ENCODE data around the gene MINDY1.

Gene MINDY1

GRCh38 chr1:150987924-150988323 is 18.8 kb downstream of the MINDY1 start:
- Histone ChIP-seq H3K27ac (peak overlapping the region; percentile 29), H3K4me3 (ENCODE audit: low read depth, low read length) (no peak overlapping the region), H3K79me2 (no peaks in the 10 kb centered on the region), H3K27me3 (ENCODE audit: control insufficient read depth, insufficient read depth, low read length) (no peaks in the 10 kb centered on the region), H3K9ac (no peak overlapping the region), H3K9me3 (ENCODE audit: control insufficient read depth, low read length) (no peaks in the 10 kb centered on the region), H2AFZ (peak overlapping the region; percentile 38), H3K4me2 (ENCODE audit: low read length) (peak overlapping the region; percentile 0), H3K4me1 (peaks cover 10% of the 10 kb centered on the region), H3K36me3 (ENCODE audit: control insufficient read depth, insufficient read depth, low read length) (no peaks in the 10 kb centered on the region)
- TF ChIP-seq CTCF (IDR thresholded peaks at IDR 0.05) = no peak

GRCh38 chr1:150985179-150985825 is 21.4 kb downstream of the MINDY1 start:
- TF ChIP-seq CTCF (IDR thresholded peaks at IDR 0.05) = no peak
- H3K27ac ChIP-seq = no peak overlapping the region
- no peaks in the 10 kb centered on the region for H3K36me3 ChIP-seq (ENCODE audit: control insufficient read depth, insufficient read depth, low read length)
- no peaks in the 10 kb centered on the region for H3K9me3 ChIP-seq (ENCODE audit: control insufficient read depth, low read length)
- H3K27me3 ChIP-seq (ENCODE audit: control insufficient read depth, insufficient read depth, low read length) = no peaks in the 10 kb centered on the region
- H3K4me2 ChIP-seq (ENCODE audit: low read length) = no peak overlapping the region
- H3K4me3 ChIP-seq (ENCODE audit: low read depth, low read length) = no peak overlapping the region
- H3K79me2 ChIP-seq = no peaks in the 10 kb centered on the region
- H3K4me1 ChIP-seq = peaks cover 20% of the 10 kb centered on the region
- no peak overlapping the region for H2AFZ ChIP-seq
- H3K9ac ChIP-seq = no peak overlapping the region

- Histone ChIP-seq H3K4me1 (peaks cover 20% of the 10 kb centered on the region), H3K9me3 (ENCODE audit: control insufficient read depth, low read length) (no peaks in the 10 kb centered on the region), H3K79me2 (no peaks in the 10 kb centered on the region), H3K27me3 (ENCODE audit: control insufficient read depth, insufficient read depth, low read length) (no peaks in the 10 kb centered on the region), H3K9ac (no peak within 1 kb of the TSS), H3K27ac (peak within 1 kb of the TSS; percentile 86), H2AFZ (peak within 1 kb of the TSS; percentile 80), H3K4me3 (ENCODE audit: low read depth, low read length) (peak within 1 kb of the TSS; percentile 45), H3K36me3 (ENCODE audit: control insufficient read depth, insufficient read depth, low read length) (no peaks in the 10 kb centered on the region), H3K4me2 (ENCODE audit: low read length) (peak within 1 kb of the TSS; percentile 69)
- no peak for TF ChIP-seq CTCF (IDR thresholded peaks at IDR 0.05)
Measured at GRCh38 chr1:150981805-150982712, 24.6 kb downstream of the MINDY1 start, which contains the start of gene ANXA9. Gene ANXA9, plus strand, starts transcription at chr1:150982292. Its CDS starts 814 bp downstream, at chr1:150983106.

- H3K4me1 ChIP-seq = peaks cover 23% of the 10 kb centered on the region
- no peaks in the 10 kb centered on the region for H3K79me2 ChIP-seq
- peak overlapping the region; percentile 80 for H2AFZ ChIP-seq
- H3K9me3 ChIP-seq (ENCODE audit: control insufficient read depth, low read length) = no peaks in the 10 kb centered on the region
- H3K4me3 ChIP-seq (ENCODE audit: low read depth, low read length) = no peak overlapping the region
- H3K36me3 ChIP-seq (ENCODE audit: control insufficient read depth, insufficient read depth, low read length) = no peaks in the 10 kb centered on the region
- peak overlapping the region; percentile 86 for H3K27ac ChIP-seq
- H3K9ac ChIP-seq = no peak overlapping the region
- no peak for TF ChIP-seq CTCF (IDR thresholded peaks at IDR 0.05)
- H3K4me2 ChIP-seq (ENCODE audit: low read length) = peak overlapping the region; percentile 69
- no peaks in the 10 kb centered on the region for H3K27me3 ChIP-seq (ENCODE audit: control insufficient read depth, insufficient read depth, low read length)
Measured at GRCh38 chr1:150981177-150981804, 25.4 kb downstream of the MINDY1 start.

Data from parathyroid adenoma (tissue), 2 donors.